HG02678 (cell line): ENCODE results near the gene TRNT1.

Experiments used
- ATAC-seq: cut with Tn5 transposase; IDR thresholded peaks from one replicate; pipeline ENCODE4 v1.9.1; 2021; ENCODE audit warnings: mild to moderate bottlenecking, moderate library complexity; ENCODE audit not compliant: unreplicated experiment

The TRNT1 gene

GRCh38 chr3:3126477-3127431 lies at the start of gene TRNT1:
TSS of gene TRNT1 (plus strand) at chr3:3126940. CDS start at chr3:3129041, 2,101 bp downstream.
- peak; percentile 96 for ATAC-seq

GRCh38 chr3:3080309-3080708 lies 46.4 kb upstream of the TRNT1 start:
- ATAC-seq = no peak

GRCh38 chr3:3081381-3082233 lies 45.1 kb upstream of the TRNT1 start:
- ATAC-seq = peak; percentile 45

GRCh38 chr3:3082234-3082924 lies 44.4 kb upstream of the TRNT1 start:
- peak; percentile 91 for ATAC-seq

GRCh38 chr3:3084890-3085289 lies 41.9 kb upstream of the TRNT1 start:
- no peak for ATAC-seq

GRCh38 chr3:3085782-3086181 lies 41.0 kb upstream of the TRNT1 start:
- ATAC-seq = no peak

GRCh38 chr3:3086239-3086638 lies 40.5 kb upstream of the TRNT1 start:
- ATAC-seq = no peak

GRCh38 chr3:3087279-3087678 lies 39.5 kb upstream of the TRNT1 start:
- ATAC-seq = no peak

- no peak for ATAC-seq
Measured at GRCh38 chr3:3087716-3088465, 38.8 kb upstream of the TRNT1 start.

- peak; percentile 99 for ATAC-seq
Measured at GRCh38 chr3:3089017-3089416, 37.7 kb upstream of the TRNT1 start.

GRCh38 chr3:3097958-3098357 lies 28.8 kb upstream of the TRNT1 start:
- no peak for ATAC-seq

- no peak for ATAC-seq
Measured at GRCh38 chr3:3101660-3102458, 24.9 kb upstream of the TRNT1 start.

- no peak for ATAC-seq
Measured at GRCh38 chr3:3102751-3103150, 24.0 kb upstream of the TRNT1 start.

GRCh38 chr3:3105246-3105645 lies 21.5 kb upstream of the TRNT1 start:
- ATAC-seq = no peak

- no peak for ATAC-seq
Measured at GRCh38 chr3:3105815-3106214, 20.9 kb upstream of the TRNT1 start.

GRCh38 chr3:3107181-3107580 lies 19.6 kb upstream of the TRNT1 start:
- ATAC-seq = no peak

- ATAC-seq = no peak
Measured at GRCh38 chr3:3107858-3108257, 18.9 kb upstream of the TRNT1 start.

- peak; percentile 47 for ATAC-seq
Measured at GRCh38 chr3:3109407-3110298, 17.1 kb upstream of the TRNT1 start.

GRCh38 chr3:3110299-3110630 lies 16.5 kb upstream of the TRNT1 start, which contains the start of gene IL5RA:
TSS of gene IL5RA (minus strand) at chr3:3110374. CDS start at chr3:3104984, 5,390 bp downstream.
- no peak for ATAC-seq
